GM18508 (cell line): ENCODE measurements around the gene LDLRAD4.

Experiments
- ATAC-seq: cut with Tn5 transposase; IDR thresholded peaks from one replicate; pipeline ENCODE4 v1.9.1; 2021; ENCODE audit warnings: moderate number of reproducible peaks; ENCODE audit not compliant: insufficient read depth, unreplicated experiment

Gene LDLRAD4

GRCh38 chr18:13300029-13300428 lies 81.5 kb downstream of the LDLRAD4 start:
- no peak for ATAC-seq

GRCh38 chr18:13300796-13301195 lies 82.2 kb downstream of the LDLRAD4 start:
- ATAC-seq = no peak

GRCh38 chr18:13302040-13302439 lies 83.5 kb downstream of the LDLRAD4 start:
- ATAC-seq = no peak

DNA sequence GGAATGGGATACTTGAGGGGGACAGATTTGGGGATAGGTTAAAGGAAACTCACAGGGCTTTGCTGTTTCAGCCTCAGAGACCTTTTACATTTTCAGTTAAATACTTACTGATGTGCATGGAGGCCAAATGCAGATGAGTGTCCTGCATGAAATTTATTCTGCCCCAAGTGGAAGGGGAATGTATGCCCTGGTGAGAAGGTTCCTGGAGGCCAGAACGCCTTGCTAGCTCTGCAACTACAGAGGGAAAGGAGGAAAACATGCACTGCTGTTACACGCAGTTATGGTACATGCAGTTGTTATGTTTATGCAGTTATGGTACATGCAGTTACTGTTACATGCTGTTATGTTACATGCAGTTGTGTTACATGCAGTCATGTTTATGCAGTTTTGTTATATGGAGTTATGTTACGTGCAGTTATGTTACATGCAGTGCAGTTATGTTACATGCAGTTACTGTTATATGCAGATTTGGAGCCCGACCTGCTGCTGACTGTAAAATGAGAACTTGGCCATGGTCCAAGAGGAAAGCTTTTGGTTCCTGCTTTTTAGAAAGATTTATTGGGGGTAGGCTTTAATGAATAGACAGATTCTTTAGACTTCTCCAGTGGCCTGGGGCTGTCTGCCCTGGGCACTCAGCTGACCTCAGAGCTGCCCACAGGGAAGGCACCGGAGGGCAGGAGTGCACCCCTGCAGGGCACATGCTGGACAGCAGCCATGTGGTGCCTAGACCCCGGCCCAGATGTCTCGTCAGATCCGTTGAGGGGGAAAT lies 84.1 kb downstream of the LDLRAD4 start:
- no peak for ATAC-seq

DNA sequence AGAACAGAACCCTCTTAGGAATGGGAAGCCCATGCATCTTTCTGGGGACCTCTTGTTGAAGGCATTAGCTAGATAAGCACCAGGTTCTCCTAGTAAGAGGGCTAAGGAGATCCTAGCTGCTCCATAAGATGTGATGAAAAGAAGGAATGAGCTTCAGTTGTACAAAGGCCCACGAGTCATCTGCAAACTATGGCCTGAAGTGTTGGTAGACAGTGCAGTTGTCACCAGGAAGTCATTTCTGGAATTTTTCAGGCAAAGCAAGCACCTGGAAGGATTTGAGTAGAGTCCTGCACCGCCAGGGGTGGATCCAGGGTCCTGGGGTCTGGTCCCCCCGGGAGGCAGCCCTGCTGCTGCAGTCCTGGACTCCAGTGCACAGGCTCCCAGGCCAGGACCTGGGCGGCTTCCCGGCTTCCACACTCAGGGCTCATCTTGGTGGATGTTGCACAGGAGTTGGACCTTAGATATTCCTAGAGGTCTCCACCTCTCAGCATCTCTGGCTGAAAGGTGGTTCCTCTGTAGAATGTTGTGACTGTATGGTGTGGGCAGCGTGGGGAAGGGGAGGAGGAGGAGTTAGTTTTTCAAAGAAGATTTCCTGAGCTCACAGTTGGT lies 85.3 kb downstream of the LDLRAD4 start:
- ATAC-seq = no peak

DNA sequence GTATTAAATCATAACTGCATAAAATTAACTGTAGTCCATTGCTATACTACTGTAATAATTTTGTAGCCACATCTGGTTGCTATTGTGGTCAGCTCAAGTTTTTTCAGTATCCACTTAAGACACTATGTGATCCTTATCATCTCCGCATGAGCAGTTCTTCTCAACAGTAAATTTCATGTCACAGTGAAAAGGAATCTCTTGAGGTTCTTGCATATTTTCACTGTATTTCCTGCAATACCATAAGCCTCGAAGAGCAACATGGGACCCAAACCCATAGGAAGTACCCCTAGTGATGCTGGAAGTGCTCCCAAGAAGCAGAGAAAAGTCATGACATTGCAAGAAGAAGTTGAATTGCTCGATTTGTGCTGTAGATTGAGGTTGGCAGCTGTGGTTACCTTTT lies 86.7 kb downstream of the LDLRAD4 start:
- ATAC-seq = no peak

DNA sequence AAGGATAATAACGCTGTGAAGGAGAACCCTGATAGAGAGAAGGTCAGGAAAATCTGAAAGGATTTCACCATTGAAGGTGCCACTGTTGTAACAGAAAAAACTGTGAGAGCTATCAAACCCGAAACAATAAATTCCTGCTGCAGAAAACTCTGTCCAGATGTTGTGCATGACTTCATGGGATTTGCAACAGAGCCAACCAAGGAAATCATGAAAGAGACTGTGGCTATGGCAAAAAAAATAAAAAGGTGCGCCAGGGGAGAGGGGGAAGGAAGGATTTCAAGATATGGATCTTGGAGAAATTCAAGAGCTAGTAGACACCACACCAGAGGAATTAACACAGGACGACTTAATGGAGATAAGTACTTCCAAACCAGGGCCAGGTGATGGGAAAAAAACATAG lies 88.0 kb downstream of the LDLRAD4 start:
- no peak for ATAC-seq

GRCh38 chr18:13308369-13308768 lies 89.8 kb downstream of the LDLRAD4 start:
- no peak for ATAC-seq

DNA sequence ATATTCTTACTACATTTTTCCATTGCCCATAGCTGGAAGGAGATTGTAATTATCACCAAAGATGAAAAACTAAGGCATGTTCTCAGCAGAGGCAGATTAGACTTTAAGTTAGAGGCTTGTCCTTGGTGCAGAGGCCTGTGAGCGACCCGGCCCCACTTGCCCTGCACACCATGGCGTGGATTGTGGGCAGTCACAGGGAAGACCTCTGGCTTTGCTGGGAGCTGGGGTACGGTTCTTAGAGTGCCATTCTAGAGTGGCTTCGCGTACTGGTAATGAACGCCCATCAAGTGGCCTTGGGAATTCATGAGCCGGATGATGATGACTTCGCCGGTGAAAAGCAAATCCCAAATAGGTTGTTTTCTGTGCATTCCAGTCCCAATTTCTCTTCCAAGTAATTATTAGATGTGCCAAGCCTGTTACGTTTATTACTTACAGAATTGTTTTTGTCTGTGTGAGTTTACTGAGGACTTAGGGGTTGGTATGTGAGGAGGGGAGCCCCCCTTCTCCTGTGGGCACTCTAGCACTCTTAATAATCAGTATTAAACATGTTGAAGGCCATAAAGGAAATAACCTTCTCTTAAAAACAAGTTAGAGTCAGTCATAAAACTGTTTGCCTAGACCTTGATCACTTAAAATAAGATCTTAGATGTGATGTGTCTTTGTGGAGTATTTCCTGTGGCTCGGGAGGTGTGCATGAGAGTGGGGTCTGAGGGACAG lies 90.6 kb downstream of the LDLRAD4 start:
- no peak for ATAC-seq

DNA sequence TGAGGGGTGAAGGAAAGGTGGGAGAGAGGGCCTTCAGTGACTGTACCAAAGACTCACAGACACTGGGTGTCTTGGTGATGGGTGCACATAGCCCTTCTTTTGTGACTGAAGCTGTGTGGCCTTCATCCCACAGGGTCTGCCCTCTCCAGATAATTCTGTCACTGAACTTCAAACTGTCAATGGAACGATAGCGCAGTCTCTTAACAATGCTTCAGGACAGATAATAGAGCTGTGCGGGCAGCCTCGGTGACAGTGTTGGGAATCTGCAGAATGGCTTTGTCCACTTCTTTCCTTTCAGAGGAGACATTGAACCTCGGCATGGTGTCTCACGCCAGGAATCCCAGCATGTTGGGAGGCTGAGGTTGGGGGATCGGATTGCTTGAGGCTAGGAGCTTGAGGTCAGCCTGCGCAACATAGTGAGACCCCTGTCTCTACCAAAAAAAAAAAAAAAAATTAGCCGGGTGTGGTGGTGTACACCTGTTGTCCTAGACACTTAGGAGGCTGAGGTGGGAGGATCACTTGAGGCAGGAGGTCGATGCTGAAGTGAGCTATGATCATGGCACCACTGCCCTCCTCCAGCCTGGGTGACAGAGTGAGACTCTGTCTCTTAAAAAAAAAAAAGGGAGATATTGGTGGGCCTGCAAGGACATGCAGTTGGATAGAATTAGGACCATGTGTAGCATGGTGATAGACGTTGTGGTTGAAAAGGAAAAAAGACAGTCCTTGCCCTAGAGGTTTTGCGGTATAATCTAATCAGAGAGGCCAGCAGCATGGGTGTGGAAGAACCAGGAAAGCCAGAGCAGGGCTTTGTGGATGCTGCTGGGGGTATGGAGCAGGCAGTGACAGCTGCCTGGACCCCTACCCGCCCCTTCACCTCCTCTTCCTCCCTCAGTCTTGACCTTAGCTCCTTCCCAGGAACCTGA lies 91.4 kb downstream of the LDLRAD4 start:
- ATAC-seq = no peak

DNA sequence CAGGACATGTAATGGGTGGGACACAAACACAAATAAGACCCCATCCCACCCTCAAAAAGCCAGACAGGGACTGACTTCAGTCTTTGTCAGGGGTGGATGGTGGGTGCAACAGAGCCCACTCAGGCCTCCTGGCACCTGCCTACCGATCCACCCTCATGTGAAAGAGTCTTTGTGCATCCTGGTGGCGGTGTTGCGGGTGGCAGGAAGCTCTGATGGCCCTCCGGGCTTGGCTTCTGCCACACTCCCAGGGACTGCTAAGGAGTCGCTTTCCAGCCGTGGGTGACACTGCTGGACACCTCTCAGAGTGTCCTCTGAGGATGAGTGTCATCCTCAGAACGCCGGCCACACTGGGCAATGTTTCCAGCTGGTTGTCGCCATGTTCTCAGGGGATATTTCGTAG lies 92.6 kb downstream of the LDLRAD4 start:
- no peak for ATAC-seq

GRCh38 chr18:13312515-13312914 lies 94.0 kb downstream of the LDLRAD4 start:
- ATAC-seq = no peak

DNA sequence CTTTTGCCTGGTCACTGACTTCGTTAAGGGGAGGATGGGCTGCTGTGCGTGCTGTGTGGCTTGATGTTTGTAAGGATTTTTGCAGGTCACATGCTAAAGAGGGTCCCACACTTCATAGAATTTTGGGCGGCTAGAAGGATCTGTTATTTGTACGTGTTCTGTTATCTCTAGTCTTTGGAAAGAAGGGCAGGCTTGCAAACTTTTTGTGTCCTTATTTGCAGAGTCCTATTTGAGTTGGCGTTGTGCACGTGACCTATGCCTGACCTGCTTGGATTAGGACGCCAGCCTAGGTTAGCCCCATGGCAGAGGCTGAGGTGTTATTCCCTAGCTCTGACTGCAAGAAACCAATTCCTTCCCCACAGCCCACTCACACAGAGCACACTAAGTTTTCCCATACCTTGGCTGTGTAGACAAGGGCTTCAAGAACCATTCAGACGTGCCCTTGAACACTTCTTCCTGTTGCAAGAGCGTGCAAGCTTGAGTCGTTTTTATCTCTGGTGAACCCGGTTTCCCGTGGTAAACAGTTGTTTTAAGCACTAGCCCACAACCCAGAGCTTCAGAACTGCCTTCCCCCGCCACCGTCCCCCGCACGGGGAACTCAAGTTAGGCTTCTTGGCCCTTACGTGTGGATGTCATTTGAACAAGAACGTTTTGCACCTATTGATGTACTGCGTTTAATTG lies 94.6 kb downstream of the LDLRAD4 start:
- no peak for ATAC-seq

DNA sequence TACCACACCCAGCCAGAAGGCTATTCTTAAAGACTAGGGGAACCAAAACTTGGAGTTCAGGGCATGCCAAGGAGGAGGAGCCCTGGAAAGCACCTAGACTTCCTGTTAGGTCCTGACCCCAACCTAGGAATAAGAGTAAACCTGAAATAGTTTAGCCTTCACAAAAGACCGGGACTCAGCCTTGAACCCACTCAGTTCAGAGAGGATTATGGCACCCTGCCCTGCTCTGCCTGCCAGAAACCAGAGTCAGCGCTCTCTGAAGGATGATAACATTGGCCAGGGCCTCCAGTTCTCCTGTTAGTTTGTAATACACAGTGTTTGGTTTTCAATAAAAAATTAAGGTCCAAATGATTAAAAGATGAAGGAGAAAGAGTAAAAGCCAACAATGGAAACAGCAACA lies 96.4 kb downstream of the LDLRAD4 start:
- ATAC-seq = no peak

- ATAC-seq = no peak
These were observed 97.5 kb downstream of the LDLRAD4 start for GRCh38 chr18:13316063-13316462.

DNA sequence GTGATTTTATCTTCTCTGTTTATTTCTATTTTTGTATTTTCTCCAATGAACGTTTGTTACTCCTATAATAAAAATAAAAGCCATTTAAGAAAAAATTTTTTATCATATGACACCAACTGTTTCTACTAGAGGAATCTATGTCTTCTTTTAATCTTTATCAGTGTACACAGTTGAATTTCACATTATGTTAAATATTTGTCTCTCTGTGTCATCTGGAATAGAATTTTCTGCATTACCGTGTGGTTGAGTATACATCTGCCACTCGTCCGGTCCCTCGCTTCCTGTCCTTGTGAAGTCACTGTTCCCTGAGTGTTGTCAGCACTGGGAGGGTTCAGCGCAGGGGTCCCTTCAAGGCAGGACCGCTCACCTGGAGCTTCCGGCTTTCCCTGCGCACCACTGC lies 99.2 kb downstream of the LDLRAD4 start:
- ATAC-seq = no peak

- ATAC-seq = no peak
These were observed 100.4 kb downstream of the LDLRAD4 start for GRCh38 chr18:13318731-13319501.

GRCh38 chr18:13319629-13320028 lies 101.1 kb downstream of the LDLRAD4 start:
- no peak for ATAC-seq

- no peak for ATAC-seq
These were observed 101.5 kb downstream of the LDLRAD4 start for GRCh38 chr18:13320096-13320495.
